GM21526 (cell line): ENCODE measurements around the gene AUTS2.
A peak's percentile ranks its signal among the peaks of the same experiment; 100 is the strongest.

Experiments
- ATAC-seq: cut with Tn5 transposase; IDR thresholded peaks from one replicate; pipeline ENCODE4 v1.9.1; 2021; ENCODE audit warnings: moderate library complexity; ENCODE audit not compliant: unreplicated experiment, low FRiP score

AUTS2 gene

DNA sequence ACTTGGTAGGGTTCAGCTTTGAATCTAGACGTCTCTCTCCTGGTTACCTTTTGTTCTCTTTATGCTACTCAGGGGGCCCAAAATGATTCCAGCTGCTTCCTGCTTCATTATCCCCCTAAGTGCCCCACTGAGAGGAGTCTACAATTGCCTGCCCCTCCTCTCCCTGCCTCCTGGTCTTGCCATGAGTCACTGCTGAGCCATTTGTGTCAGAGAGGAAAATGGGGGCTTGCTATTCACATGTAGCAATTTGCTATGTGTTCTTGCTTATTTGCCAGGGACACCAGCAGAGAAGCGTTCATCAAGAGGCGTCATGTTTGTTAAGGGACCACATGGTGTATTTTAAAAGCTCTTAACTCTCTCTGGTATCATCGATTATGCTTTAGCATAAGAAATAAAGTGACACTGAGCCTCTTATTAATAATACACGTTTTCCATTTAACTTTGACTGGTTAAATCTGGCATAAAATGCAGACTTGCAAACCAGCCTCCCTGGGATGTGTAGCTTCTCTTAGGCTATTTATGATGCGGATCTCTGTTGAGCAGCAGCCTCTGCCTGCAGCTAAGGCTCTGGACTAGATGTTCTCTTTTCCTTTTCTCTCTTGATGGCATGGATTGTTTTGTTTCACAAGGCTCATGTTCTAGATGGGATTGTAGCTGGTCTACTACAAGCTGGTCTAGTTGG, 239.3 kb downstream of the AUTS2 start:
- no peak for ATAC-seq

DNA sequence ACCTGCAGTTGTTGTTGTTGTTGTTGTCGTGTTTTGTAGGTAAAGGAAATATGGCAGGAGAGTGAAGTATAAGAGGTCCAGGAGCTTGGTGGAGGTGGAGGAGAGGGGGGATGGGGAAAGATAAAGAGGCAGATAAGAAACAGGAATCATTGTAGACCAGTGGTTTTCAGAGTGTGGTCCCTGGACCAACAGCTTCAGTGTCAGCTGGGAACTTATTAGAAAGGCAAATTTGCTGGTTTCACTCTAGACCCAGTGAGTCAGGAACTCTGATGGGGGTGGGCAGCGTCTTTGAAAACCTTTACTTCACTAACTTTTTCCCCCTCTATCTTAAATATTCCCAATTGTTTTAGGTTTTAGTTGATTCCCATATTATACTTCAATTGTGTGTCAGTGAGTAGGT, 241.5 kb downstream of the AUTS2 start:
- no peak for ATAC-seq

DNA sequence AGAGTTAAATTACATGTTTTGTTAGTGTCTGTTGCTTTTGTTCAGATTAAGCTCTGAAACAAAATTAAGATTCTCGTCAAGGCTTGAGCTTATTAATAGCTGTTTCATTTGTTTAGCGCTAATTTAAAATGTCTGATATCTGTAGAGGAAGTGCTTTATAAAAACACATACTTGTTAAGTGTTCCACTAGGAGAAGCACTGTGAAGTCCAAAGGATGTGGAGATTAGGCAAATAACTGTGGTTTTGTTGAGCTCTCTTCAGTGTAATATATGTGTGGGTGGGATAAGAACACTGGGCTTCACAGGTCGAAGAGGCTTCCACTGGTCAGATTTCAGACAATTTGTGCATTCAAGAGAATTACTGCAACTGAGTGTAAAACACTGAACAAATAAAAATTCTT, 242.0 kb downstream of the AUTS2 start:
- no peak for ATAC-seq

DNA sequence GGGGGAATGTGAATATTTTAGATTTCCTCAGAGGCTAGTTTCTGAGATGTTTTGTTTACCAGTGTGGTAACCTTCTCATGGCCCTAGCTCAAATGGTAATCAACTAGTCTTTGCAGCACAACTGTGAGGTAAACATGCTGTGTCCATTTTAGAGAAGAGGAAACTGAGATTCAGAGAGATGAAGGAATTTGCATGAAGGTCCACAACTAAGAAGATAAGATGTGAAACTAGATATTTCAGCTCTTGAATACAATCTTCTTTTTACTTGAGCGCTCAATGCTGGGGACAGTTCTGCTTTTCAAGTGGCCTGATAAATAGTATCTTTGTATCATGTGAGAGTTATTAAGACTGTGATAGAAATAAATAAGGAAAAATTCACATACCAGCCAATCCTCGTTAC, 245.4 kb downstream of the AUTS2 start:
- ATAC-seq = peak; percentile 69

DNA sequence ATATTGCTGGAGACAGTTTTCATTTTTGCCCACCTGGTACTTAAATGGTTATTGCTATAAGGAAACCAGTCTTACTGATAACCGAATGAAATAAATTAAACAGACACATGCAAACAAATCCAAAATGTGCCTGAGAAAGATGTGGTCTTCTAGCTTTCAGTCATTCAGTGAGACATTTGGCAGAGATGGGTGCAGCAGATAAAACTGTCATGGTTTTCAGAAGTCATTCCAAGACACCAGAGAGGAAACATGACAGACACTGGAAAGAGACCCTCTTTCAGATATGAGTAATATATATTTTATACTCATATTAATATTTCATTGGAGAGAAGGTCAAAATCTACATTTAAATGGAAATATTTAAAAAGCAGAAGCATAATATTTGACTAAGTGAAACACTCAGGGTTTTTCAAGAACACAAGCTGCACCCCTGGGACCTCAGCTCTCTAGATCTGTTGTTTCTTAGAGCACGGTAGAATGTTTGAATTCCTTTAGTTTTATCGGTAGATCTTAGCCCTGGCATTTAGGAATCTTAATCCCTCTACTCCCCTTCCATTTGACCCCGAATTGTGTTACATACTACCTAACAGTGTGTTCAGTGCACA, 246.1 kb downstream of the AUTS2 start:
- no peak for ATAC-seq

DNA sequence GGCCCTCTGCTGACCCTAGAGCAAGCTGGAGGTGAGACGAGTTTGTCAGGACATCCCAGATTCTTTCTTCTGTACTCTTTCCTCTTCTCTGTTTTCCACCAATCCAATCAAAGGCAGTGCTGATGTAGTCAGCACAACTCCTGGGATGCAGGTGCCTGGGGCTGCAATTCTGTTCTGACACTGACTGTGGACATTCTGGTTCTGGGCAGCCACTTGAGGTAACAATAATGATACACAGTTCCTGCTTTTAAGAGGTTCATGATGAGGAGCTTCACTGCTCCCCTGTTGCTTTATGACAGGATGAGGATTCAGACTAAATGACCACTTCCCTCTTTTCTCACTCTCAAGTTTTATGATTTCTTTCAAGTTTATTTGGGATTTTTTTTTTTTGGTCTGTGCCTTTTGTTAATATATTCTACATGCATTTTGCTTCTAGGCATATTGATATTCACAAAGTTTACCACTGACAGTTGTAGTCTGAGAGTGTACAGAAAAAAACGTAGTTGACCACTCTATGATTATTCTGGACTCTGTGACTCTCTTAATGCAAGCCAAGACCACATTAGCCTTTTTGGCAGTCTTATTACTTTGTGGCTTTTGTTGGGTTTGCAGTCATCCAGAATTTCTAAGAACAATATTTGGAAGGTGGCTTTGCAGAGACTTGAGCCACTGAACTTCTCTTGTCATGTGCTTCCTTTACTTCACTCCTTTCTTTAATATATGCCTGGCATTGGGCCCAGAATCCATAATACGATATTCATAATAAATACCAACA, 247.6 kb downstream of the AUTS2 start:
- ATAC-seq = no peak

DNA sequence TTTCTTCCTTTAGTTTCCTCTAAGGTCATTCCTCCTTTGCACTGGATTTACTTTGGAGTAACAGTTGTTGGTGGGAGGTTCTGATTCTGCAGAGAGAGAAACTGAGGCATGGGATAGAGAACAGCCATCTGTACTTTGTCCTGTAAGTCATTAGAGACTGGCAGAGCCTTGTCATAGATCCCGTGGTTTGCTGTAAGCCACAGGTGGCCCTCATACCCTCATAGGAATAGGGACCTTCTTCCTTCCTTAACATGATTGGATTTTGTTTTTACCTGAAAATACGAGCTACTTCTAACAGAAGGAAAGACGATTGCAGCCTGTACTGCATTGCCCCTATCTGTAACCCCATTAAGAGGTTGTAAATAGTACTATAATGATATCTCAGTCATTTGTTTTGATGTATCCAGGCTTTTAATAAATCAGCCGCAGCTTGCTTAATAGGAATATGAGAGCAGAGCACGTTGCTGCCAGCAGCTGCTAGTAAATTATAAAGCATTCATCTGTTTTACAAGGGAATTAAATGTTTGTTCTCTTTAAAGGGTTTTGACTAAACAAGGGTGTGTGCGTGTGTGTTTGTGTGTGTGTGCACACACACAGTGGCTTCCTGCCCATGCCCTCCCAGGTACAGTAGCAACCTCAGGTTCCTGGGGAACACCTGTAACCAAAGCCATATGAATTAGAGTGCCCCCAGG, 249.8 kb downstream of the AUTS2 start:
- ATAC-seq = no peak

DNA sequence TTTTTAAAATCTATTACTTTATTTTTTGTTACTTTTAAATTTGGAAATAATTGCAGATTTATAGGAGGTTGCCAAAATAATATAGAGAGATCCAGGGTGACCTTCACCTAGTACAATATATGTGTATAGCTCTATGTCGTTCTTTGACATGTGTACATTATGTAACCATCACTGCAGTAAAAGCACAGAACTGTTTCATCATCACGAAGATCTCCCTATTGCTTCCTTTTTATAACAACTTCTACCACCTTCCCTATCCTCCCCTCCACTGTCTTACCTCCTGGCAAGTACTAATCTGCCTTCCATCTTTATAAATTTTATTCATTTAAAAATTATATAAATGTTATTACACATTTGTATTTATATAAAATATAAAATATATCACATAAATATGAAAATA, 251.0 kb downstream of the AUTS2 start:
- ATAC-seq = no peak

DNA sequence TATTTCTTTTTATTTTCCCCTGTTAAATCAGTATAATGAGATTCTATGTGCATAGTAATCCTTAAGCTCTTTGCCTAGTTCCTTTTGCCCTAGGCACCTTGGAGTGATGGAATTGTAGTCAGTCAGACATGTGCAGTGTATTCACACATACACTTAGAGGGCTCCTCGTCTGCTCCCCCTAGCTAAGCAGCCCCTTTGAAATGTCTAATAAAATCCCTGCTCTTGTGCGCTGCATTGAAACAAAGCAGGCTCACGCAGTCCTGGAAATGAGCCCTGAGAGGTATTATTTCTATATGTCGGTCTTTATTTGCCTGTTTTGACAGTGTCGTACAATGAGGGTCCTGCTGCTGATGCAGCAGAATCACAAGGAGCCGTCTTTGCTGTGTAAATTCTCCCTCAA, 258.7 kb downstream of the AUTS2 start:
- ATAC-seq = no peak

DNA sequence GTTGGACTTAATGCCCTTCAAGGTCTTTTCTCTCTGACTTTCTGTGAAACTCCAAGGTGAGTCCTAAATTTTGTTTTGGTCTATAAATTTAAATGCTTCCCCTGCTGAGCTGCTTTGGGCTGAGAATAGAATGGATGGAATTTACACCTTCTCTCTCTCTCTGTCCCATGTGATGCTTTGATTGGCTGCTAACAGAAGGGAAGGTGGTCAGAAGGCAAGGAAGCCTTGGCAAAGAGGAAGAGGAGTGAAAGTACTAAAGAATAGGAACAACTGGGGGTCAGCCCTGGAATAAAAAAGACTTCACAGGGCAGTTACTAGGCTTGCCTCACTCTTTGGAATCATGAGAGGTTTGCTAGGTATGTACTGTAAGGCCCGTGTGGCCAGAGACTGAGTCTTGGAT, 260.2 kb downstream of the AUTS2 start:
- no peak for ATAC-seq

DNA sequence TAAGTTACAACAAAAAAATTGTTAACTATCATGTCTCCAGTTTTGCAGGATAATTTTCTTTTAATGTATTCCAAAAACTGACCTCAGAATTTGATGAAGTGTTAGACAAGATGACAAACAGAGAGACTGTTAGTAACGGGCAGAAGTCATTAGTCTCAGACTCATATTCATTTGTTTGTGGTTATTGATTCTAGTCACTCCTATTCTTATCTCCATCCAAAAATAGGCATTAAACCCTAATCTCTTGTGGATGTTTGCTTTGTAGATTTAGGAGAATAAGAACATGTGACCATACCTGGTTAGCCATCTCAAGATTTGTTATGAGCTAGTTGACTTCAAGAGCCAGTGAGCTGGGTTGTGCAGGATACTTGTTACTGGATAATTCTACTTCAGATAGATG, 261.1 kb downstream of the AUTS2 start:
- no peak for ATAC-seq

DNA sequence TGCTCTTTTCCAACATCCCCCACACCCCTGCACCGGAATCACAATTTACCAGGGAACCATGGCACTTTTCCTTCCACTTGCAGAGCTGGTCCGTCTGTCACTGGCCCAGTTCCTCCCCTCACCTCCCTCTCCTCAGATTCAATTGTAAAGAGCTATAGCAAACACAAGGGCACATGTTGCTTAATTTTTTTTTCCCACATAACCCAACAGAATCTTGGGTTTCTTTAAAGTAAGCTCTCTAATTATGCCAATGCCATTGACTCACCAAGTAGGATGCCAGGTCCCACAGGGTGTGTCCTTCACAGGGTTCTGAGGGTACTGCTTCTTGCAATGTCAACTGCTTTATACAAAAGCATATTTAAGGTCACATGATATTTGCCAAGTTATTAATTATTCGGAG, 262.2 kb downstream of the AUTS2 start:
- ATAC-seq = no peak

DNA sequence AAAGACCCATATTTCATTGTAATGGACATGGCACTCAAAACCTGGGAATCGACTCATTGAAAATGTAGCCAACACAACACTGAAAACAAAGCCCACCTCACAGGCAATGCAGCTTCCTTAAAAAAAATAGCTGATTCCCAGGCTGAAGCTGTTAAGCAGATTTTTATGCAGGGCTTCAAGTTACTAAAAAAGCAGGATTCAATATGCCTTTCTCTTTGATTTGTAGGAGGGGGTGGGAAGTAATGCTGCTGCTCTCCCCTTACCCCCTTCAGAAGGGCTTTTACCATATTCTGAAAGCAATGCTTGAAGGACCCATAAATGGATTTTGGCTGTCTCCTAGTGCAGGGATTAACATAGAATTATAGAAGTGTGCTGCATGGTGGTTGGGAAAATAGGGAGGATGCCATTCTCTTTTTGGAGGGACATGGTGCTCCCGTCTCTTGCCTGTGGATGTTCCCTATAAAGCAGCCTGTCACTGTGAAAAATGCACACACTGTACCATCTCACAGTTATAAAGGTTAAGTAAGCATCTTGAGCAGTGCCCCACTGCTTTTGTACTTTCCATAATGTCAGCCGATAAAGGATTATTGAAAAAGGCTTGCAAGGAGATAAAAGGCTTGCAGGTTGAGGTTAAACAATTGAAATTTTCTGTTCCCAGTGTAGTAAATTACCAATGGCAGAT, 262.8 kb downstream of the AUTS2 start:
- ATAC-seq = no peak

DNA sequence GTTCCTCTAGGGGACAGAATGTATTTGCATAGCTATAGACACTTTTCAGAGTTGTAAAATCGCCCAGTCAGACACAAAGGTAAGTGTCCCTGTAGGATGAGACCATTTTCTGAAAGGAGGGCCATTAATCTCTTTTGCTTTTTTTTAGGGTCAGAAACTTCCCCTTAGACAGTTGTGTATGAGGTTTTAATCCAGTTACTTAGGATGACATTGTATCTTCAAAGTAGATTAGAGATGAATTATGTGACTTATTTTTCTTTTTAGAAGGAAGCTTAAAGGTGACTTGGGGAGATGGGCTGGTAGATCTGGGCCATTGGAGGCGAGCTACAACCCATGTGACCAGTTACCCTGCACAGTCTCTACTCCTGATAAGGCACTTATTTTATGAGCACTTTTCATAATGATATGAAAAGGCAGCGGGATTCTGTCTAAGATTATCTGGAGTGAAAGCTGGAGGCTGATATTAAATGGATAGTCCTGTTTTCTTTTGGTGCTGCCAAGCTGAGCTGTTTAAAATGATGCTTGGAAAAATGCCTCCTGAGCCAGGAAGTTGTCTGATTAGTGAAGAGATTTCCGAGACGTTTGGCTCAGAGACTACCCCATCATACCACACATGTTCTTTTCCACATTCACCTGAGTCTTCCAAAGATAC, 264.3 kb downstream of the AUTS2 start:
- no peak for ATAC-seq

DNA sequence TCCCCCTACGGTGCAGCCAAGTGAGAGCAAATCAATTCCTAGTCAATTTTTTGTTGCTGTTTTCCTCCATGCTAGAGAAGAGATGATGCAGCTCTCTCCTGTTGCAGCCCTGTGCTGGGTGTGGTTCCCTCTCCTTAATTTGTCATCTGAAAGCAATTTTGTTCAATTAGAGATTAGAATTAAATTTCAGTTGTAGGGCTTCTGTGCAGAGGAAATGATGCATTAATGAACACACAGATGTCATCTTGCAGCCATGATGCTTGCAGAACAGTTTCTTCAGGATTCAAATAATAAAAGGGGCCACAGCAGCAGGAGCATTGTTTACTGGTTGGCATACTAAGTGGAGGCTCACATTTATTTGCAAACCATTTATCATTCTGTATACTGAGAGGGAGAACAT, 266.0 kb downstream of the AUTS2 start:
- no peak for ATAC-seq

DNA sequence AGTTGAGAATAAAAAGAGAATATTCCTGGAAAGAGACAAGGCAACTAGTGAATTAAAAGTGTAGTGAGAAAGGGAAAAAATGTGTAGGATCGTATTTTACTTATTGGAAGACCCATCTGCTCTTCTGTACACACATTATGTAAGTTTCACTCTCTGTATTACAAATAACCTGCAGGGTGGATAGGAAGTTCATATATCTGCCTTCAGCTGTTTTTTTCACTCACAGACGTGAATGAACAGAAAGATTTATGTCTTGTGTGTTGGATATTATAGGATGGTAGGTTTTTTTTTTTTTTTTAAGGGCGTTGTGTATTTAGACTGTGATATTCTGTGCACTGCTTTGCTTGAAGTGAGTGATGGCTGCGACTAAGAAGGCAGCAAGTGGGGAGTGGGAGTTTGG, 266.5 kb downstream of the AUTS2 start:
- peak; percentile 53 for ATAC-seq

DNA sequence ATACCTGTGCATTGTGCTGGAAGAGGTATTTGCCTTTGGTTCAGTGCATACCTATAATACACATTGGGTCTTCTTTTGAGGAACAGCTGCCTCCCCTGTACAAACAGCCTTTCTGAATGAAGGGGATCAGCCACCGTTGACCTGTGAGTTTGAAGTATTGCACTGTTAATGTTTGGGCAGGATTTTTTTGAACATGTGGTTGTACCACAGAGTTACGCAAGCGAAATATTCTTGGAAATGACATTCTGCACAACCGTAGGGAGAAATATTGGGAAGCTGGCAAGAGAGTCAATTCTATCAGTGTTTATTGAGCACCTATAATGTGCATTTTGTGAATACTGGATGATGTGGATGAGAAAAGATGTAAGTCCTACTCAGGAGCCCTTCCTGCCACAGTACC, 270.6 kb downstream of the AUTS2 start:
- ATAC-seq = no peak

DNA sequence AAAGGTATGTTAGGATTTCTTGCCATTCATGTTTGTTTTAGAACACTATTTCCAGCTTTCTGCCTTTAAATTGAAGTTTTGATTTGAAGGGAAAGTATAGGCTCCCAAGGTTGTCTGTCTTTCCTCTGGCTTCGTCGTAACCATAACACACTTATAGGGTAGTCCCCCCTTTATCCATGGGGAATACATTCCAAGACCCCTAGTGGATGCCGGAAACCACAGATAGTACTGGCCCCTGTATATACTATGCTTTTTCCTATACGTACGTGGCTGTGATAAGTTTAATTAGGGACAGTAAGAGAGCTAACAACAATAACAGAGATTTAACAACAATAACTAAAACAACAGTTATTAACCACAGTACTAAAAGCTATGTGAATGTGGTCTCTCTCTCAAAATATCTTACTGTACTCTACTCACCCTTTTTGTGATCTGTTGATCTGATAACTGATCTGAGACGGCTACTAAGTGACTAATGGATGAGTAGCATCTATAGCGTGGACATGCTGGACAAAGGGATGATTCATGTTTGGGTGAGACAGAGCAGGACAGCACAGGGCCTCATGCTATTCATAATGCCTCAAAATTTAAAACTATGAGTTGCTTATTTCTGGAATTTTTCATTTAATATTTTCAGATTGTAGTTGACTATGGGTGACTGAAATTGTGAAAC, 273.1 kb downstream of the AUTS2 start:
- ATAC-seq = no peak

DNA sequence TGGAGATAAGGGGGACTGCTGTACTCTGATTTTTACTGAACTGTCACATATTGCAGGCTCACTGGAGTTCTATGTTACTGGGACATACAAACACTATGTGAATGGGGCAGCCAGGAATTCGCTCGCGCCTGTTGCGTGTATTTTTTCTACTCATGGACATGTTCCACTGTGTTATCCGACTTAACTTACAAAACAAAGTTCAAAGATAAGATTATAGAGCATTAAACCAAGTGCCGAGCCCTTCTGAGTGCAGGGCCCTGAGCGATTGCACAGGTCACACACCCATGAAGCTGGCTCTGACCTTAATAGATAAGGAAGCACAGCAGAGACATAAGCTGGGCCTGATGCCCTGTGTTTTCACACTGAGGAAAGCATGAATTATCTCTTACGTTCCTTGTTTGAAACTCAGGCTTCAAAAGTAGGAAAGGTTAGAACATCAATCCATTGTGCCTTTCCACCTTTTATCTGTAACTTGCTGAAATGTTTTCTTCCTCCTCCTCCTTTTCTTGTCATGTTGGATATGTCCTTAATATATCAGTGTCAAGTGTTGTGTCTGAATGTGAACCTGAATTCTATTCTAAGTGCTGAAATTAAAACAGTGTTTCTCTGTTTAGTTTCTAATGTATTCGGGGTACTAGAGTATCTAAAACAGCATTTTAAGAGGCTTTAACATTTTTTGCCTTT, 273.8 kb downstream of the AUTS2 start:
- ATAC-seq = no peak
